A673 (cell line): ENCODE data around the gene KLHDC4.

Experiments used
- CTCF ChIP-seq: fragments of 300-800, 200-600 bp; sonication (generic); conservative IDR thresholded peaks from 2 replicates; pipeline ENCODE4 v1.5.1; 2017; ENCODE audit warnings: low read depth, mild to moderate bottlenecking, antibody characterized with exemption, low read length, moderate library complexity, mixed read lengths
- EZH2 ChIP-seq: fragments of 200-600 bp; sonication (generic); IDR thresholded peaks from 2 replicates; pipeline ENCODE4 v1.6.1; 2017; ENCODE audit warnings: borderline replicate concordance, low read depth, mild to moderate bottlenecking, mixed read lengths, antibody characterized with exemption, low read length; ENCODE audit not compliant: poor library complexity, severe bottlenecking

GRCh38 chr16:87809150-87809902, 43.5 kb upstream of the KLHDC4 start:
- TF ChIP-seq CTCF = no peak
- no peak for TF ChIP-seq EZH2
